T-helper 2 cell treated with Interferon-gamma antibody and Interleukin-4, amounts not matched to agents 5 μg/mL and 100 μg/mL, for 36 hours (primary cell): ENCODE measurements around the gene SERPINA5.
"Not testable (repeated sequence)": the region's sequence is repeated elsewhere in the genome, so short reads cannot be mapped to it uniquely, and the experiment has no call there.

Experiments used
- DNase-seq: peaks from one replicate; pipeline ENCODE4 v3.0.0; 2021; ENCODE audit warnings: low spot score
- H3K27ac Mint-ChIP-seq: one replicate; pipeline ENCODE4 v1.8.0; 2021; ENCODE audit warnings: mild to moderate bottlenecking, mixed read lengths
- H3K27me3 Mint-ChIP-seq: one replicate; pipeline ENCODE4 v1.8.0; 2021; ENCODE audit warnings: low read depth, mixed read lengths
- H3K36me3 Mint-ChIP-seq: one replicate; pipeline ENCODE4 v1.8.0; 2021; ENCODE audit warnings: low read depth, mixed read lengths
- H3K4me1 Mint-ChIP-seq: one replicate; pipeline ENCODE4 v1.8.0; 2021; ENCODE audit warnings: low read depth, mixed read lengths
- H3K4me3 Mint-ChIP-seq: one replicate; pipeline ENCODE4 v1.8.0; 2022; ENCODE audit warnings: mild to moderate bottlenecking, moderate library complexity, mixed read lengths
- H3K9me3 Mint-ChIP-seq: one replicate; pipeline ENCODE4 v1.8.0; 2021; ENCODE audit warnings: mixed read lengths

SERPINA5 gene

DNA sequence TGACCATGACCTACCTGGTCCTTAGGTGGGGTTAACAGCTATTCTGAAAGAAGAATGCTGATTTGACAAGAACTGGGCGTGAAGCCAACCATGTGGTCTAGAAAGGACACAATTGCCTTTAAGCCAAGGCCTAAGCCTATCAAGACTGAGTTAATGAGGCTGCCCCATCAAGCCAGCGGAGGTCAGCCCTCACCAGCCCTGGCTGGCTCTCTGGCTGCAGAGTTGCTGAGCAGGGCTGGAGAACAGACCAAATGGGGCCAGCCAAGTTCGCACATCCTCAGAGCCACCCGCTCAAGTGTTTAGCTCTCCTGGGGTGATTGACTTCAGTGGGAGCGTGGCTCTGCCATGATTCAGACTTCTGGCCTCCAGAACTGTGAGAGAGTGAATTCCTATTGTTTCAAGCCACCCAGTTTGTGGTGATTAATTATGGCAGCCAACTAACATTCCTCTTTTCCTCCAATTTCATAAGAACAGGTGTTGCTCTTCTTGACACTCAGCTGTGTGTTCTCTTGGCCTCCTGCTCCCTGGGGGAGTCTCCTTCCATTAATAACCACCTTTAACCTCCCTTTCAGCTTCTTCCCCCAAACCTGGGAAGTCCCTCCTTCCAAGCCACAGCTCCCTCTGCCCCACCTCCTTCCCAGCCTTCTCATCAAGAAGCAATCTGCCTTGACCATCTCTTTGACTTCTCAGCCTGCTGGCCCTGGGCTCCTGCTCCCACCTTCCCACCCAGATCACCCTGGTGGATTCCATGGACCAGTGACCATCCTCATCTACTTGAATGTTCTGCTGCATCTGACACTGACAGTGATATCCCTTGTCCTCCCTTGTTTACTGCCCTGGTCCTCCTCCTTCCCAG, 5.3 kb upstream of the SERPINA5 start:
- Mint-ChIP-seq H3K4me3 (no peak overlapping the region), H3K4me1 (no peaks in the 10 kb centered on the region), H3K9me3 (no peaks in the 10 kb centered on the region), H3K27ac (no peak overlapping the region), H3K36me3 (no peaks in the 10 kb centered on the region), H3K27me3 (no peaks in the 10 kb centered on the region)
- no peak for DNase-seq

- H3K4me1 Mint-ChIP-seq, H3K27me3 Mint-ChIP-seq, H3K9me3 Mint-ChIP-seq, H3K4me3 Mint-ChIP-seq, H3K27ac Mint-ChIP-seq, DNase-seq, H3K36me3 Mint-ChIP-seq: not testable (repeated sequence)
Observed at GRCh38 chr14:94577472-94577871, 3.8 kb upstream of the SERPINA5 start.

- no peak overlapping the region for H3K4me3 Mint-ChIP-seq
- DNase-seq = no peak
- H3K36me3 Mint-ChIP-seq = no peaks in the 10 kb centered on the region
- no peaks in the 10 kb centered on the region for H3K9me3 Mint-ChIP-seq
- no peaks in the 10 kb centered on the region for H3K4me1 Mint-ChIP-seq
- H3K27me3 Mint-ChIP-seq = no peaks in the 10 kb centered on the region
- no peak overlapping the region for H3K27ac Mint-ChIP-seq
Observed at GRCh38 chr14:94578712-94579111, 2.5 kb upstream of the SERPINA5 start.

- Mint-ChIP-seq H3K27me3 (no peaks in the 10 kb centered on the region), H3K4me1 (no peaks in the 10 kb centered on the region), H3K36me3 (no peaks in the 10 kb centered on the region), H3K27ac (no peak overlapping the region), H3K9me3 (no peaks in the 10 kb centered on the region), H3K4me3 (no peak overlapping the region)
- DNase-seq = no peak
Observed at GRCh38 chr14:94582199-94582750, 1.0 kb downstream of the SERPINA5 start.

DNA sequence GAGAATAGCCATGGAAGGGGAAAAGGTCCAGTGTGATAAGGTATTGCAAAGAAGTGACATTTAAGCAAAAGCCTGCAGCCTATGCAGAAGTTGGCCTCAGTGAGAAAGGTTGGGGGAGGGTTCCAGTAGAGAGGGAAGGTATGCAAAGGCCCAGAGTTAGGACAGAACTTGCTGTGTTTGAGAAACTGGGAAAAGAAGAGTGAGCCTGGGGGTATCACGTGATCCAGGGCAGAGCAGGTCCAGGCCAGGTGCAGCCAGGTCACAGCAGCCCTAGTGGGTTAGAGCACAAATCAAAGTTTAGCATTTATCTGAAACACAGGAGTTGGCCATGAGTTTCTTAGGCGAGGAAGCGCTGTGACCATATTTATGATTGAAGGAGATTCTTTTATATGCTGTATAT, 1.6 kb downstream of the SERPINA5 start:
- H3K4me3 Mint-ChIP-seq = no peak overlapping the region
- H3K9me3 Mint-ChIP-seq = no peaks in the 10 kb centered on the region
- no peaks in the 10 kb centered on the region for H3K4me1 Mint-ChIP-seq
- no peak overlapping the region for H3K27ac Mint-ChIP-seq
- no peaks in the 10 kb centered on the region for H3K27me3 Mint-ChIP-seq
- no peak for DNase-seq
- H3K36me3 Mint-ChIP-seq = no peaks in the 10 kb centered on the region

- DNase-seq = no peak
- H3K27me3 Mint-ChIP-seq = no peaks in the 10 kb centered on the region
- H3K4me3 Mint-ChIP-seq = no peak overlapping the region
- H3K27ac Mint-ChIP-seq = no peak overlapping the region
- no peaks in the 10 kb centered on the region for H3K4me1 Mint-ChIP-seq
- no peaks in the 10 kb centered on the region for H3K36me3 Mint-ChIP-seq
- no peaks in the 10 kb centered on the region for H3K9me3 Mint-ChIP-seq
Observed at GRCh38 chr14:94583557-94583956, 2.3 kb downstream of the SERPINA5 start.

DNA sequence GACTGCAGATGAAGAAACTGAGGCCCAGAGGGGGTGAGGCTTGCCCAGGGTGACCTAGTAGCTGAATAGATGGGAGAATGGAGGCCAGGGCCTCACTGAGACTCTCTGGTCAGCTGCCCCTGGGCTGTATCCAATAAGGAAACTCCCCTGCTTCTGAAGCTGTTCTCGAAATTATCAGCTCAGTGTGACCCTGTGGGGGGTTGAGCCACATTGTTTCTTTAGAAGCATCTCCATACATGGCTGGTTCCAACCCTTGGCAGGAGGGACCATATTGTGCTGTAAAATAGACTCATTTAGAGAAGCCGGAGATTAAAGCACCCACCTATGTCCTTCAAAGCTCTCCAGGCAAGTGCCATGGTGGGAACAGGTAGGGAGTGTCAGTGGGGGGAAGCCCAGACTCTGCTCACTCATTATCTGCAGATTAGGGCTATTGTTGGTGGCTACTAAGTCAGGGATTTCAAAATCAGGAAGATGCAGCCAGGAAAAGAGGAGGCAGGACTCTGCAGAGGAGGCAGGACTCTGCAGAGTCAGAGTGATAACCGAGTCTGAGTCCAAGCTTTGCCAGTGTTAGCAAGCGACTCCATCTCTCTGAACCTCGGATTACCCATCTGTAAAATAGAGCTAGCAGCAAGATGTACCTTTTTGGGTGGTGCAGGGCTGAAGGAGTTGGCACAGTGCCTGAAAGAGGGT, 3.5 kb downstream of the SERPINA5 start:
- Mint-ChIP-seq H3K27ac (no peak overlapping the region), H3K36me3 (no peaks in the 10 kb centered on the region), H3K4me3 (no peak overlapping the region), H3K4me1 (no peaks in the 10 kb centered on the region), H3K9me3 (no peaks in the 10 kb centered on the region), H3K27me3 (no peaks in the 10 kb centered on the region)
- DNase-seq = no peak

DNA sequence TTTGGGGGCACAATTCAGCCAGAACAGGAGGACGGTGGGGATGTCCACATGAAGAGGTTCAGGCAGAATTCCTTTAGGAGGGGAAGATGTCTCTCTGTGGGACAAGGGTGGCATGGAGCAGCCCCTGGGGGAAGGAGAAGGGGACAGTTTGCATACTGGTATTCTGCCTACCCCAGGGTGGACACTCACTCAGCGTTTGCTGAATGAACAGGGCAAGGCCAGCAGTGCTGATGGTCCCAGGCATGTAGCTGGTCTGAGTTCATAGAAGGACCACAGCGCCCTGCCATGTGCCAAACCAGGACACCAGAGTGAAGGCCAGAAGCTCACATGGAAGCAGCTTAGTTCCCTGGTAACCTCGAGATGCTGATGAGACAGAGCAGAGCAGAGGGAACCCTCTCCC, 5.4 kb downstream of the SERPINA5 start:
- H3K9me3 Mint-ChIP-seq = no peaks in the 10 kb centered on the region
- no peak overlapping the region for H3K4me3 Mint-ChIP-seq
- H3K4me1 Mint-ChIP-seq = no peaks in the 10 kb centered on the region
- DNase-seq = no peak
- H3K27ac Mint-ChIP-seq = no peak overlapping the region
- no peaks in the 10 kb centered on the region for H3K36me3 Mint-ChIP-seq
- H3K27me3 Mint-ChIP-seq = no peaks in the 10 kb centered on the region

DNA sequence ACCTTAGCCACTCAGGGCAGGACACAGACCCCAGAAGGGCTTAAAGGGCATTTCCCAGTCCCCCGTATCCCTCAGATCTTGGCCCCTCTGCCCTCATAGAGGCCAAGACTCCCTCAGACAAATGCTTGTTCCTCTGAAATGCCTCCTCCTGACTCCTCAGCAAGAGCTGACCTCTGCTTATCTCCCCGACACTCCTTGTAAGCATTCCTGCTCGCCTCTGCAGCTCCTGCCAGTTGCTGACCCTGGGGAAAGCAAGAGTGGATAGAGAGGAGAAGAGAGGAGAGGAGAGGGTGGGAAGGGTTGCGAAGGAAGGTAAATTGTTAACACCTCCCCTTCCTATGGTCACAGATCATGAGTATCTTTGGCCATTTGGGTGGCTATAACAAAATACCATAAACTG, 7.1 kb downstream of the SERPINA5 start:
- no peak for DNase-seq
- Mint-ChIP-seq H3K4me3 (no peak overlapping the region), H3K4me1 (no peaks in the 10 kb centered on the region), H3K27ac (no peak overlapping the region), H3K9me3 (no peaks in the 10 kb centered on the region), H3K36me3 (no peaks in the 10 kb centered on the region), H3K27me3 (no peaks in the 10 kb centered on the region)

GRCh38 chr14:94591073-94591472, 9.8 kb downstream of the SERPINA5 start:
- no peak overlapping the region for H3K27ac Mint-ChIP-seq
- H3K4me3 Mint-ChIP-seq = no peak overlapping the region

GRCh38 chr14:94591871-94592270, 10.6 kb downstream of the SERPINA5 start:
- H3K4me3 Mint-ChIP-seq = no peak overlapping the region

More at GRCh38 chr14:94591073-94591472, 9.8 kb downstream of the SERPINA5 start:
- H3K9me3 Mint-ChIP-seq = no peaks in the 10 kb centered on the region
- DNase-seq = no peak
- no peaks in the 10 kb centered on the region for H3K36me3 Mint-ChIP-seq
- H3K4me1 Mint-ChIP-seq = no peaks in the 10 kb centered on the region
- H3K27me3 Mint-ChIP-seq = no peaks in the 10 kb centered on the region

GRCh38 chr14:94592457-94592856, 11.2 kb downstream of the SERPINA5 start:
- no peak overlapping the region for H3K27ac Mint-ChIP-seq
- H3K36me3 Mint-ChIP-seq = no peaks in the 10 kb centered on the region
- no peak for DNase-seq
- no peak overlapping the region for H3K4me3 Mint-ChIP-seq
- no peaks in the 10 kb centered on the region for H3K27me3 Mint-ChIP-seq
- no peaks in the 10 kb centered on the region for H3K4me1 Mint-ChIP-seq
- H3K9me3 Mint-ChIP-seq = no peaks in the 10 kb centered on the region

More at GRCh38 chr14:94591871-94592270, 10.6 kb downstream of the SERPINA5 start:
- Mint-ChIP-seq H3K4me1 (no peaks in the 10 kb centered on the region), H3K36me3 (no peaks in the 10 kb centered on the region), H3K27ac (no peak overlapping the region), H3K9me3 (no peaks in the 10 kb centered on the region), H3K27me3 (no peaks in the 10 kb centered on the region)
- no peak for DNase-seq

DNA sequence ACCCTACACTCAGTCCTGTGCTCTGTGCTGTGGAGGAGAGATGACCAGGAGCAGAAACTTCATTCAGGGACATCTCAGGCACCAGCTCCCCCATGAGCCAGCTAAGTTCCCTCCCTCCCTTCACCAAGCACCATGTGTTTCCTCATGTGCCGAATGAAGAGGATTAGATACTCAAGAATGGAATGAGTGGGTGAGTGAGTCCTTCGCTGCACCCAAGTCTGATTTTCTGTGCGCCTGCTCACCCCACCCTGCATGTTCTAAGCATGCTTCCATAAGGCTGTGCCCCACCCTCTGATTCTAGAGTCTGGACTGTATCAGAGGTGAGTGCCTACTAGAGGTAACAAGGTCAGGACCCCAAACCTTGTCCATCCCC, 12.1 kb downstream of the SERPINA5 start:
- Mint-ChIP-seq H3K4me3 (no peak overlapping the region), H3K36me3 (no peaks in the 10 kb centered on the region), H3K9me3 (no peaks in the 10 kb centered on the region), H3K27me3 (no peaks in the 10 kb centered on the region), H3K27ac (no peak overlapping the region), H3K4me1 (no peaks in the 10 kb centered on the region)
- DNase-seq = no peak

GRCh38 chr14:94593749-94594431, 12.7 kb downstream of the SERPINA5 start:
- Mint-ChIP-seq H3K36me3 (no peaks in the 10 kb centered on the region), H3K9me3 (no peaks in the 10 kb centered on the region), H3K4me3 (no peak overlapping the region), H3K27me3 (no peaks in the 10 kb centered on the region), H3K4me1 (no peaks in the 10 kb centered on the region), H3K27ac (no peak overlapping the region)
- DNase-seq = no peak
